Small intestine (tissue), 7 donors: ENCODE data around the gene AP3S2. TPM values are rescaled to one million over a fixed set of nuclear protein-coding genes. Genes with fewer than 3 reads are reported as not detected.
A peak's percentile ranks its signal among the peaks of the same experiment; 100 is the strongest.

Experiments
- DNase-seq, 2 donors: peaks; one replicate each; pipeline versions ENCODE4 v3.0.0 to v3.0.0-alpha.2; 2013
- FAIRE-seq: peaks from 2 replicates; lab custom pipeline; 2012; peaks lifted over from hg19 to GRCh38; lab: Jason Lieb, UNC
- H3K27ac ChIP-seq, 3 donors: one replicate each; pipeline ENCODE4 v1.5.1; 2013; ENCODE audit warnings: low read length in 2 of 3, mild to moderate bottlenecking in 2 of 3, control low read depth in 1 of 3, inconsistent platforms in 1 of 3, low read depth in 1 of 3, moderate library complexity in 1 of 3
- H3K27me3 ChIP-seq, 3 donors: one replicate each; pipeline ENCODE4 v1.6.1; 2013; ENCODE audit warnings: low read length in 3 of 3, inconsistent platforms in 1 of 3; ENCODE audit not compliant: control insufficient read depth in 3 of 3, insufficient read depth in 3 of 3
- H3K36me3 ChIP-seq, 3 donors: one replicate each; pipeline ENCODE4 v1.6.1; 2013; ENCODE audit warnings: low read length in 3 of 3, inconsistent platforms in 1 of 3, low read depth in 1 of 3, mild to moderate bottlenecking in 1 of 3, moderate library complexity in 1 of 3; ENCODE audit not compliant: control insufficient read depth in 3 of 3, insufficient read depth in 2 of 3
- H3K4me1 ChIP-seq, 3 donors: one replicate each; pipeline ENCODE4 v1.6.1; 2013; ENCODE audit warnings: low read length in 2 of 3, inconsistent platforms in 1 of 3, low read depth in 1 of 3, mild to moderate bottlenecking in 1 of 3, moderate library complexity in 1 of 3; ENCODE audit not compliant: control insufficient read depth in 3 of 3, insufficient read depth in 2 of 3
- H3K4me3 ChIP-seq, 3 donors: one replicate each; pipeline ENCODE4 v1.5.1; 2013; ENCODE audit warnings: low read length in 3 of 3, control low read depth in 1 of 3, inconsistent platforms in 1 of 3, low read depth in 1 of 3, mild to moderate bottlenecking in 1 of 3, moderate library complexity in 1 of 3
- H3K9me3 ChIP-seq, 2 donors: one replicate each; pipeline ENCODE4 v1.6.1; 2013; ENCODE audit warnings: low read depth in 1 of 2, low read length in 1 of 2; ENCODE audit not compliant: control insufficient read depth in 2 of 2, insufficient read depth in 1 of 2
- WGBS, 3 donors: extraction: QIAGEN DNeasy Blood & Tissue Kit; methylation state at CpG; one replicate each; pipeline ENCODE4 v1.1.7; 2013; 5-methylcytosine and 5-hydroxymethylcytosine counted together
- polyA plus RNA-seq, 4 donors: library from polyadenylated mRNA; stranded (reverse) in 3 of 4; unstranded in 1 of 4; fragments of 200-250 nt in 3 of 4; fragments of 120-200 nt in 1 of 4; gene quantifications; one replicate each; pipeline versions ENCODE4 v1.2.1 to v1.2.3, GENCODE V29; 2013
- donor health status: healthy with polysubstance abuse.
- donor health status: control.
- donor health status: control.
- donor health status: Bipolar disorder and iron deficiency.
- donor health status: healthy.

The AP3S2 gene
- polyA plus RNA-seq, 4 donors, result 22.7 to 33.3 (median 27.6) TPM

DNA sequence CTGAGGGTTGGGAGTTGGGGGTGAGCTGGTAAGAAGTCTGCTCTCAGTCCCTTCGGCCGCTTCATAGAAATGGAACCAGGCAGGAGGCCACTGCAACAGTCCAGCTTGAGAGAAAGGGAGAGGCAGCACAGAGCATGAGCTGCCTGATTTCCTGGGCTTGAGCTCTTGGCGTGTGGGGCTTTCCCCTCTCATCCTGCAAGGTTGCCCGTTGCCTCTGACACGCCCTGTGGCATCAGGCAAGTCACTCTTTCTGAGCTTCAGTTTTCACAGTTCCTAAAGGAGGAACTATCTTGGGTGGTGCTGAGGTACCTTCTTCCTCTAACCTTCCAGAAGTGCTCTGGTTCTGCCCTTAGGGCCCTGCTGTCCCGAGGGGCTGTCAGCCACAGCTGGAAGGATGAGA is 112.7 kb downstream of the AP3S2 start:
- no peak for FAIRE-seq
- H3K27me3 ChIP-seq, result peaks cover 0 to under 1% (median 0%) of the 10 kb centered on the region in 3 donors
- H3K4me3 ChIP-seq, result no peak overlapping the region
- 56 to 61% (median 57%) methylated on average over 6 of the region's 6 CpGs for WGBS, 3 donors
- H3K36me3 ChIP-seq, result peaks cover 0 to 26% (median 0%) of the 10 kb centered on the region in 3 donors
- H3K9me3 ChIP-seq, result no peaks in the 10 kb centered on the region
- DNase-seq, result peak in 1 of 2 donors; percentile 7
- peak overlapping the region in 1 of 3 donors; percentile 52 for H3K27ac ChIP-seq
- peaks cover 2 to 49% (median 6%) of the 10 kb centered on the region in 3 donors for H3K4me1 ChIP-seq

GRCh38 chr15:89780601-89781000 is 113.2 kb downstream of the AP3S2 start:
- FAIRE-seq, result no peak
- Histone ChIP-seq H3K4me1 (peaks cover 5 to 51% (median 8%) of the 10 kb centered on the region in 3 donors), H3K36me3 (peaks cover 0 to 26% (median 0%) of the 10 kb centered on the region in 3 donors), H3K27ac (peak overlapping the region in 1 of 3 donors; percentile 3), H3K27me3 (peaks cover 0 to 5% (median 0%) of the 10 kb centered on the region in 3 donors), H3K9me3 (no peaks in the 10 kb centered on the region), H3K4me3 (no peak overlapping the region)
- WGBS, 3 donors, result 70 to 78% (median 73%) methylated on average over 6 of the region's 6 CpGs
- peak in 1 of 2 donors; percentile 8 for DNase-seq

Other genes starting within 250 kb of the AP3S2 start
- 1 to 10 TPM in 2 of 4 donors, under 1 TPM in 1, not detected in 1; 0.27 to 2.1 (median 1.9) TPM for gene KIF7, start 238.5 kb downstream of the AP3S2 start, polyA plus RNA-seq
- gene PLIN1, start 214.6 kb downstream of the AP3S2 start, polyA plus RNA-seq, result 10 to 100 TPM in 1 of 4 donors, 1 to 10 TPM in 2, under 1 TPM in 1; 0.44 to 18.0 (median 4.8) TPM
- 10 to 100 TPM; 10.5 to 19.2 (median 16.8) TPM for gene PEX11A, start 203.2 kb downstream of the AP3S2 start, polyA plus RNA-seq
- gene WDR93, start 203.2 kb downstream of the AP3S2 start, polyA plus RNA-seq, result under 1 TPM in 2 of 4 donors, not detected in 2; 0.09 to 0.19 TPM
- 1 to 10 TPM in 1 of 4 donors, under 1 TPM in 2, not detected in 1; 0.69 to 1.1 (median 0.97) TPM for gene MESP1, start 142.7 kb downstream of the AP3S2 start, polyA plus RNA-seq
- gene MESP2, start 117.7 kb downstream of the AP3S2 start, polyA plus RNA-seq, result under 1 TPM in 2 of 4 donors, not detected in 2; 0.34 to 0.39 TPM
- gene ANPEP, start 79.1 kb downstream of the AP3S2 start, polyA plus RNA-seq, result 1,000 to 10,000 TPM; 1,286 to 3,293 (median 2,526) TPM
- 10 to 100 TPM; 11.9 to 37.1 (median 17.9) TPM for gene ARPIN, start 19.0 kb upstream of the AP3S2 start, polyA plus RNA-seq
- gene ZNF710, start 107.3 kb upstream of the AP3S2 start, polyA plus RNA-seq, result 10 to 100 TPM; 10.3 to 26.4 (median 18.8) TPM
- 100 to 1,000 TPM in 2 of 4 donors, 10 to 100 TPM in 2; 26.8 to 285 (median 95.8) TPM for gene IDH2, start 208.5 kb upstream of the AP3S2 start, polyA plus RNA-seq